HepG2 (cell line): Measurements from ENCODE around the gene INSIG2. TPM values are rescaled to one million over a fixed set of nuclear protein-coding genes. Genes with fewer than 3 reads are reported as not detected.

Experiments
- IRF2 ChIP-seq: IDR thresholded peaks from 2 replicates; pipeline ENCODE4 v1.6.1; 2018; ENCODE audit warnings: missing genetic modification reagents, missing compliant biosample characterization
- KLF6 ChIP-seq: IDR thresholded peaks from 2 replicates; pipeline ENCODE4 v1.8.0; 2016; ENCODE audit warnings: missing biosample characterization, missing genetic modification reagents
- MAX ChIP-seq: IDR thresholded peaks from 2 replicates; pipeline ENCODE4 v1.6.1; 2012; ENCODE audit warnings: inconsistent platforms
- MIER2 ChIP-seq: IDR thresholded peaks from 2 replicates; pipeline ENCODE4 v1.6.1; 2016; ENCODE audit warnings: missing biosample characterization, missing genetic modification reagents
- NR2C2 ChIP-seq: sonication (generic); formaldehyde crosslinking; IDR thresholded peaks from 2 replicates; pipeline ENCODE4 v1.4.0; 2020; ENCODE audit warnings: missing genetic modification reagents, mild to moderate bottlenecking, moderate library complexity, borderline replicate concordance
- PITX1 ChIP-seq: sonication (generic); formaldehyde crosslinking; IDR thresholded peaks from 2 replicates; pipeline ENCODE4 v1.5.1; 2020; ENCODE audit warnings: mild to moderate bottlenecking, missing genetic modification reagents
- RBFOX2 ChIP-seq: fragments of 200-400 bp; formaldehyde crosslinking; IDR thresholded peaks from 2 replicates; pipeline ENCODE4 v1.6.1; 2017; ENCODE audit warnings: low read depth, mild to moderate bottlenecking, low read length
- REST ChIP-seq, 2 experiments: IDR thresholded peaks; 2 replicates each; pipeline ENCODE4 v1.6.1; 2011 to 2012; ENCODE audit warnings: low read length in 2 of 2, borderline replicate concordance in 1 of 2, low read depth in 1 of 2, mild to moderate bottlenecking in 1 of 2, moderate library complexity in 1 of 2
- SOX5 ChIP-seq: IDR thresholded peaks from 2 replicates; pipeline ENCODE4 v1.6.1; 2016; ENCODE audit warnings: borderline replicate concordance
- YEATS4 ChIP-seq: sonication (generic); formaldehyde crosslinking; IDR thresholded peaks from 2 replicates; pipeline ENCODE4 v1.4.0; 2020; ENCODE audit warnings: missing genetic modification reagents, borderline replicate concordance
- ZNF883 ChIP-seq: sonication (generic); formaldehyde crosslinking; IDR thresholded peaks from 2 replicates; pipeline ENCODE4 v1.5.1; 2020; ENCODE audit warnings: mild to moderate bottlenecking, missing genetic modification reagents; ENCODE audit errors: not compliant biosample characterization
- polyA plus RNA-seq, 8 experiments: library from polyadenylated mRNA; depleted of rRNA in 3 of 8; stranded (reverse) in 7 of 8; unstranded in 1 of 8; fragments of >200 nt; fragmentation: Illumina TruSeq in 4 of 8; extraction: Trizol in 4 of 8; gene quantifications; 2 replicates each; pipeline versions ENCODE4 v1.2.1 to v1.2.3, GENCODE V29; 2011 to 2016; ENCODE audit warnings: low read depth in 4 of 8, missing spikeins in 1 of 8, mixed read lengths in 1 of 8; ENCODE audit not compliant: insufficient read depth in 1 of 8
- total RNA-seq, 5 experiments: library from RNA; depleted of rRNA; stranded (reverse); fragments of >200 nt; fragmentation: Illumina TruSeq; extraction: Trizol; gene quantifications; 2 replicates each; pipeline ENCODE4 v1.2.3, GENCODE V29; 2016; ENCODE audit warnings: low read depth in 1 of 5

The INSIG2 gene
- total and polyA plus RNA-seq, 2 of the 13 experiments (the other 11 are each of a cell fraction or from before 2014, with no cell fraction given), result 73.5 to 481 TPM

- no peak for TF ChIP-seq NR2C2
- TF ChIP-seq KLF6 (CRISPR knock-in tag), result peak; percentile 51; the same call in 1 of the 2 replicates
- TF ChIP-seq MIER2 (CRISPR knock-in tag), result peak; percentile 45; the same call in 1 of the 2 replicates
- TF ChIP-seq RBFOX2, result 0 out of 2 replicates have a peak, but pooled peaks have one; percentile 49
- peak; percentile 60; the same call in 1 of the 2 replicates for TF ChIP-seq SOX5 (CRISPR knock-in tag)
- peak; percentile 56 for TF ChIP-seq MAX
- peak; percentile 29; the same call in 1 of the 2 replicates for TF ChIP-seq IRF2 (CRISPR knock-in tag)
- no peak for TF ChIP-seq ZNF883
- TF ChIP-seq REST (IDR thresholded peaks at IDR 0.05; ENCODE audit: borderline replicate concordance in 1 of 2, low read depth in 1 of 2, low read length in 2 of 2), result peak in 1 of 2 experiments; percentile 20; a peak in 1 of 4 replicates
- peak; percentile 43; the same call in 1 of the 2 replicates for TF ChIP-seq PITX1
- TF ChIP-seq YEATS4, result 0 out of 2 replicates have a peak, but pooled peaks have one; percentile 3
- TF ChIP-seq, all 625 proteins: peak for 51
Measured at GRCh38 chr2:118084491-118085089, 3.7 kb upstream of the INSIG2 start (continued).
